Suppressor macrophage (primary cell): ENCODE measurements around the gene NREP.
"Not testable (repeated sequence)": the region's sequence is repeated elsewhere in the genome, so short reads cannot be mapped to it uniquely, and the experiment has no call there.

ENCODE experiments used
- DNase-seq, 4 experiments: peaks; one replicate each; pipeline ENCODE4 v3.0.0-alpha.2; 2020 to 2022

The NREP gene

DNA sequence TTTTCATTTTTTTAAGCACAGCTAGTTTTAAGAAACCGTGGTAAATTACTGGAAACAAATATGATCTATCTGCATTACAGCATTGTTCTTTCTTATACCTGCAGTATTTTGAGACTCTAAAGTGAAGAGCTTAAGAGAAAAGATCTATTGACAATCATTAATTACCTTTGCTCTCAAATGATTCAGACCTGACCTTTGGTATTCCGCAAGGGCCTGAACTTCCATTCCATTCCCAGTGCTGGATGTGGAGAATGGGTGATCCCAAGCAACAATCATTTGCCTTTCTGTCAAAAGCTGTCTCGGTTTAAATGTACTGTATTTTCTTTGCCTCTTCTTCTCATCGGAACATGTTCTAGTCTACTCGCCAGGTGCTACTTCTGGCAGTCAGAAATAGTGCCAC, 18.9 kb downstream of the NREP start:
- DNase-seq, result no peak

DNA sequence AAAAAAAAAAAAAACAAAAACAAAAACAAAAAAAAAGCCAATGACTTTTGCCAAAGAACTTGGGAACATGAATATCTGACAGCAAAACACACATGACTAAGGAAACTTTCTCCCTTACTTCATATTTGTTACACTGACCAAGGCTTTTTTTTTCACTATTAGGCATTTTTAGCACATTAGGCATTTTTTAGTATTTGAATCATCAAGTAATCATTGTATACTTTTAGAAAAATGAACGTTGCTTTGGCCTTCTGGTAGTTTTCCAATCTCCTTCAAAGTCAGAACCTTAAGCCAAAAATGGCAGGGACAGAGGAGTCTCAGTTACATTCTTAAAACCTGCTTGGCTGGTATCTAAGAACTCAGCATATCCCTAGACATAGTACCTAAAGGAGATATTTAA, 19.3 kb downstream of the NREP start:
- DNase-seq, result no peak

DNA sequence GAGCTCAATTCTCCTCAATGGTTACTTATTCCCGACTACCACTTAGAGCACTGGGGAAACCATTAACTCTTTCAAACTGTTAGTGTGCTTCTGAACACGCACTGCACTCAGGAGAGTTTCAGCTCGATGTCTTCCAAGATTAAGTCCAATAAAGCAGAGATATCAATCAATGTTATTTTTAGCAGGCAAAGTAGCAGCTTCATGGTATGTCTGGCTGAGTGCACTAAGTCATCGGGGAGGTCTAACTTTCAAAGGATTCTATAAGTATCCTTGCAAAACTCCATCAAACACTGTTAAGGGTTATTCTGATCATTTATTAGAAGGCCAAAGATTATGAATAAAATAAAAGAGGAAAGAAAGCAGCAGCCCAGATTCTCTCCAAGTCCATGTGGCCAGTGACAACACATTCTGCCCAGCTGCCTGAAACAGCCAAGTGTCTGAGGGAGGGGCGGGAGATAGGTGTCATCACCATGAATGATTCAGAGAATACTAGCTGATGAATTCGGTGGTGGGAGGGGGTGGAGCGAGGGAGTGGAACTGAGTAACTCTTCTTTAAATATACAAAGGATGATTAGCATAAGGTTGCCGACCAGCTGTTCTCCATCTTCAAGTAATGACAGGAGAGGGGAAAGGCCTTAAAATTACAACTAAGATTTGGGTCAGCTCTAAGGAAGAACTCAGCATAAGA, 21.3 kb downstream of the NREP start:
- DNase-seq, result peak; percentile 23 to 44 (median 38)

DNA sequence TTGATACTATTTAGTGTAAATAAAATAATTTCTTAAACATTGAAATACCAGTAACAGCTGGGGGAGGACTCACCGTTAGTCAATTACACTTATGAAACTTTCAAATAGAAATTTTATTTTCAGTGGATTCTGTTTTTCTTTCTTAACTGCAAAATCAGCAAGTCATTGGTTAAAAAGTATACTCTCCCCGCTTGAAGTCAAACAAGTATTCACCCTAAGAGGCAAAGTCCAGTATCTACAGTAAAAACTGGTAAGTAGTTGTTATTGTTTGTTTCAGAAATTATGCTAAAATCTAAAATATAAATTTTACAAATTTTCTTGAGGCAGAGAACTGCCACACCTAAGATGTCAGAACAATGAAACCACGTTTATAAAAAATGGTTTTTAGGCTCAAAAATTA, 22.4 kb downstream of the NREP start:
- DNase-seq, result no peak

DNA sequence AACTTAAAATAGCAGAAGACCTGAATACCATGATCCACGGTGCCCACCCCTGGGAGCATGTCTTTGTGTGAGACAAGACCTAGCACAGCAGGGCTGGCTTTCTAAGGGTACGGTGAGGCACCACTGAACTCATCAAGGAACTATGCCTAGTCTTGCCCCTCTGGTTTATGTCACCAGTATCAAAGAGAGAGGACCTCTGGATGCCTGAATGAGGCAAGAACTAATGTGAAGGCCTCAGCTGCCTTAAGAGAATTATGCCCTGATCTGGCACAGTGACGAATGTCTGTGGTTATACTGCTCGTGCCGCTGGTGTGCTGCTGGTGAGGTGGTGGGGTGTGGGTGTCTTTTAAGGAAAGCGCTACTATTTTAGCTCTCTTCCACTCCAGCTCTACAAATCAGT, 23.0 kb downstream of the NREP start:
- DNase-seq, result no peak

DNA sequence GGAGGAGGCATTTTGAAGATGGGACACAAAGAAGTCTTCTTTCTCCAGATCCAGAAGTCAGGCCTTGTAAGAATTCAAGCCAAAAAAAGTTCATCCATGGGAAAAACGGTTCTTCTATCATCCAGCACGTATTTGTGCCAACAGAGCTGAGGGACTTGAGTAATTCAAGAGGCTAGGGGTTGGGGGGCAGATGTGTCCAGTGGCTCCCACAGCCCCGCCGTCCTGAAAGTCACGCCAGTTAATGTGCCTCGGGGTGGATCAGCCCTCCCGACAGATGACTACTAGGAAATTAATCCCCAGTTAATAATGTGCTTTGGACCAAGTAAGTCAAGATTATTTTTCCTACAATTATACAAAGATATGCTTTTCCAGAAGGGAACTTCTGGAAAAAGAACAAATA, 23.4 kb downstream of the NREP start:
- no peak for DNase-seq

DNA sequence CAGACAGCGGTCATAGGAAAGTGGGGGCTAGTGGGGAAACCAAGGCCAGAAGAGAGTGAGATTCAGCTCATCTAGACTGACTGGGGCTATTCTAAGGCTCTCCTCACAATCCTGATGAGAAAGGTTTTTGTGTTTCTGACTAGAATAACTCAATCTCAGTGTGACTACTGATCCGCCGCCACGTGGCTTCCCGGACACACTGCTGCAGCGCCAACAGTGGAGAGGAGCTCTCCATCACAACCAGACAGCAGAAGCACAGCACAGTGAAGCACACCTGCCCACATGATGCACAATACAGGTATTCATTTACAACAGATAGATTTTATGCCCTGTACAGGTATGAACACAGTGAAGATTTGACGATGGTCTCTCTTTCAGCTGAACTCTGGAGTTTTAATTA, 25.4 kb downstream of the NREP start:
- DNase-seq, result no peak

DNA sequence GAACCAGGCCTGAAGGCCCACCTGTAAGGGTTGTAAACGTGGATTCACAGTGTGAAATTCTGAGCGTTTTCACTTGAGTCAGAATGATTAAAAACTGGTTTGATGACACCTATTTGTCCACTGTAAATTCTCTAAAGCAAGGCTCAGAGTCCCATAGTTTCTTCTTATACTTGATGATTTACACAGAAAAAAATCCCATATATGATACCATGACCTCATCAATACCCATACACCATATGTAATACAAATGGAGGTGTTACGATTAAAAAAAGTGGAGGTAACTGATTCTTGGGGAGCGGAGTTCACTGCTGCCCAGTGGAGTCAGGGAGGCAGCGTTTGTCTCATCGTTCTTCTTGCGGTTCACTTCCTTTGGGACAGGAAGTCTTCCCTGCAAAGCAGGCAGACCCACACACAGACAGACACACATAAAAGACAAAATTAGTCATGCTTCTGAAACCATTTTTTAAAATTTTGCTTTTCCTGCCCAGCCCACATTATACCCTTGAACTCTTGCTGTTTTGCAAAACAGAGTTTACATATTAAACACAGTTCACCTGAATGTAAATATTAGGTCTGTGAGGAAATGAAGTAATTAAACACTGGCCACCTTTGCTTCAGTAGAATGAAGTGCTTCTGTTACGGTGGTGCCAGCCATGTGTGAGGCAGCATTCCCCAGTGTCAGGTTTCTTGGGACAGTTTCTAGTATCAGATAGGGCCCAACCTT, 26.2 kb downstream of the NREP start:
- DNase-seq, result no peak

DNA sequence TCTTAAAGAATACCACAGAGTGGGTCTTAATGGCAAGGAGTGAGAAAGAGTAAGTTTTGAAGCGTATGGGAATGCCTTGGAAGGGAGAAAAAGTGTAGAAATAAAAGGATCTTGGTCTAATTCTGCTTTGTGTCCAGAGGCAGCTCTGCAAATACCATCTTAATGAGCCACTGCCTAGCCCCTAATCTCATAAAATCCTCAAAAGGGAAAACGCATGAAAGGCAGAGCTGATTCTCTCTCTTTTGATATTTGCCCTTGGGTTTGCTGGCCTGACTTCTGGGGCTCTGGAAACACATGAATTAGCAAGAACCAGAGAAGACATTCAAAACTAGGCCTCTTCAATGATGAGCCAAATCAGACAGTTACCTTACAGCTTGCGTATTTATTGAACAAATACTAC, 28.1 kb downstream of the NREP start:
- DNase-seq, result no peak

DNA sequence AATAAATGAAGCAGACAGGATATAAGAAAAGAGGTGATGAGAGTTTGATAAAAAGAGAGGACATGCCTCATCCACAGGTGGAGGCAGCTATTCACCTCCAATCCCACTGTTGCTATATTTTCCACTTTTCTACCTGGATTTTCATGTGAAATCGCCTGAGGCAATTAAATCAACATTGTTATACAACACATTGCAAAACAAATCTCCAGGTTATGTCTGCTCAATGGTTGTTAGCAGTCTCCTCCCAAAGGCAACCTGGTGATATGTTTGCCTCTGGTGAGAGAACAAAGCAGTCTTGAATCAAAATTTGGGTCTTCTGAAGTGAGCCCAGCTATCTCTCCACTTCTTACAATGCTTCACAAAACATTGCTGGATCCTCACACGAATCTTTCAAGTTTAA, 30.0 kb downstream of the NREP start:
- no peak for DNase-seq

DNA sequence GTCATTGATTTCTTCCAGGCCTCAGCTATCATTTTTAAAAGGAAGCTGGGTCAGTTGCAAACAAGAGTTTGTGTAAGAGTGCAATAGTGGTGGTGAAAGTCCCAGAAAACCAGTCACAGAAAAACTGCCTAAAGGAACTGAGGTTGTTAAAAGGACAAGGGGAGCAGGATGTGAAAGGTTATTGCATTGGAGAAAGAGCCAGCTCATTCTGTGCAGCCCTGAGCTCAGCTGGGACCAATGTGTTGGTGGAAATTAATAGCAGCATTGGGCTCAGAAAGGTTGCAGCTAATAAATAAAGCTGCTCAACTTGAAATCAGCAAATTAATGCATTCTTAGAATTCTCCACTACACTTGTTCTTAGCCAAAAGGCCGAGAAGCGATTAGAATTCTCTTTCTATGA, 34.9 kb downstream of the NREP start:
- DNase-seq, result no peak

DNA sequence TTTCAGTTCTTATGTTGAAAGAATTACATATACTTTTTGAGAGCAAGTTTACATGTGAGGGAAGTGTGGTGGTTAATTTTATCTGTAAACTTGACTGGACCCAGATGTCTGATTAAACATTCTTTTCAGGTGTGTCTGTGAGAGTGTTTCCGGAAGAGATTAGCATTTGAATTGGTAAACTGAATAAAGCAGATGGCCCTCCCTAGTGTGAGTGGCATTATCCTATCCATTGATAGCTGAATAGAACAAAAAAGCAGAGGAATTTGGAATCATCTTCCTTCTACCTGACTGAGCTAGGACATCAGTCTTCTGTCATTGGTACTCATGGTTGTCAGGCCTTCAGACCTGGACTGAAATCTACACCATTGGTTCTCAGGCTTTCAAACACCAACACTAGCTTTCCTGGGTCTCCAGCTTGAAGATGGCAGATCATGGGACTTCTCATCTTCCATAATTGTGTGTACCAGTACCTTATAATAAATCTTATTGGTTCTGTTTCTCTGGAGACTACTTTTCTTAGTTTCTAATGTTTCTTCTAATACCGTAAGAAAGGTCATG, 36.6 kb downstream of the NREP start:
- DNase-seq, result no peak

DNA sequence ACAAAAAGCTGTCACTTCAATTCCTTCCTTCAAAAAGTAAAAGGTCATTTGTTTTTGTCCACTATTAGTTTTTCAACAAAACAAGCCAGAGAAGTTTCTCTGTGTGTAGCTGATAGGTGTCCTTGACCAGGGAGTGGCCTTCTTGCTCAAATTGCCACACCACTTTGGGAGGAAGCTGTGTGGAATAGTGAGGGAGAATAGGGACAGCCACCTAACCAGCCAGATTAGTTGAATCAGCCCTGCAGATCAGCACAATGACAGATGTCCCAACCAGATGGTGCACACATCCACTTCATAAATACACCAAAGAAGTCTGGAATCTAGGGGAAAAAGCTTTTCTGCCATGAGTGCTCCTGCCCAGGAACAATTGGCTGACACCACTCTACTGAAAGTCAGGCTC, 37.2 kb downstream of the NREP start:
- DNase-seq, result no peak

DNA sequence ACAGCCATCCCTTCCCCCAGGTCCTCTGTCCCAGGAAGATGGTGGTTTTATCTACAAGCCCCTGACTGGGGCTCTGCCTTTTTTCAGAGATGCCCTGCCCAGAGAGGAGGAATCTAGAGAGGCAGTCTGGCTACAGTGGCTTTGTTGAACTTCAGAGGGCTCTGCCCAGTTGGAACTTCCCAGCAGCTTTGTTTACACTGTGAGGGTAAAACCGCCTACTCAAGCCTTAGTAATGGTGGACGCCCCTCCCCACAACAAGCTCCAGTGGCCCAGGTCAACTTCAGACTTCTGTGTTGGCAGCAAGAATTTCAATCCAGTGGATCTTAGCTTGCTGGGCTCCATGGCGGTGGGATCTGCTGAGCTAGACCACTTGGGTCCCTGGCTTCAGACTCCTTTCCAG, 40.2 kb downstream of the NREP start:
- DNase-seq, result not testable (repeated sequence)

DNA sequence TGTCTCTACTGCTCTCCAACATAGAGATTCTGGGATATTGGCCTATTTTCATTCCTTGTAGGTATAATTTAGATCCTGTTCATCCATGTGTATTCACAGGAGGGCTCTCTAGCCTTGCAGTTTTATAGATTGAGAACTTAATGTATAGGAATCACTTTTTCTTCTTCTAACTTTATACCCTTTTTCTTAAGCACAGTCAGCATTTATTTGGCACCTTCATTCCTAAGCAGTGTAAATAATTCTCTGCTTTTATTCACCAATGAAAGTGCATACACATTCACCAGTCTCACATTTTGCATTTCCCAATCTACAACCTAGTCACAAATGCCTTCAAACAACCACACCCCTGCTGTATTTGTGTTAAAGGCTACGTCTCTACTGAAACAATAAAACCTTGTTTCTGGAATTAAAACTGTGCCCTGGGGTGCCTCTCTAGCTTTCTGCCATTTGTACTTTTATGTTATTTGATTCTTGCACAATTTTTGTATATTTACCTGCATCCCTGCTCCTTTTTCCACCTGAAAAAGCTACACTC, 49.3 kb downstream of the NREP start:
- DNase-seq, result no peak

DNA sequence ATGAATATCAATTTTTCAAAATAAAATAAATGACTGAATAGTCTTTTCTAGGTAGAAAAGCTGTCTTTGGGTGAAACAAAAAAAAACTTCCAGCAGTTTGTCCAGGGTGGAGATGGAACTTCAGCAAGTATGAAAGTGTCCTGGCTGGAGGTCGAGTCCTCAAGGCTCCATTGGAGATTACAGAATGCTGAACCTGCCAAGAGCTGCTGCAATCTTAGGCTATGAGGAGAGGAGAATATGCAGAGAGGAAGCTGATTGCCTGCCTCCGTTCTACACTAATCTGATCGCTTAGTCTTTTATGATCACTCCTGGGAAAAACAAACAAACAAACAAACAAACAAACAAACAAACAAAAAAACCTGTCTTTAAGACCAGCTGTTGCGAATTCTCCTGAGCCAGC, 50.6 kb downstream of the NREP start:
- DNase-seq, result no peak

DNA sequence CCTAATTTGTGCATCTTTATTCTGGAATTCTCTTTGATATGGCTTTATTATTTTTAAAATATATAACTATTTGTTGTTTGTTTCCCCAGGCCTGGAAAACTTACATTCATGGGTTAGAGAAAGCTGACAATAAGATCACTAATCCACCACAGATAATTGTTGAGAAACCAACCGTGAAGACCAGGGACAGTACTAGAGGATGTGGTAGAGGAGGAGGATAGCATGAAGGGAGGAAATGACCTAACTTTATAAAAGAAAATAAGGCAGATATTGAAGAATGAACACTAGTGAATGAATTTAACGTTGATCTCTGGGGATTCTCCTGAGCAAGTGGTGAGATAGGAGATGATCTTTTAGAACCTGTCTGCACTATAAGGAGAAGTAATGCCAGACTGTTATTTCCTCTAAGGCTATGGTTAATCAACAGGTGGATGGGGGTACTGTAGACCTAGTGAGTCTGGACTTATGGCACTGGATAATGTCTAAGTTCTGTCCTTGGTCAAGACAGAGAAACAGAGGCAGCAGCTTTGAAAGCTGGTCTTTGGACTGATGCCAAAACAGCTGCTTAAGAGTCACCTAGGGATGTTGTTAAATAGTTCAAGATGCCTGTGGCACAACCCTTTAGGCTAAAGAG, 52.4 kb downstream of the NREP start:
- DNase-seq, result no peak

DNA sequence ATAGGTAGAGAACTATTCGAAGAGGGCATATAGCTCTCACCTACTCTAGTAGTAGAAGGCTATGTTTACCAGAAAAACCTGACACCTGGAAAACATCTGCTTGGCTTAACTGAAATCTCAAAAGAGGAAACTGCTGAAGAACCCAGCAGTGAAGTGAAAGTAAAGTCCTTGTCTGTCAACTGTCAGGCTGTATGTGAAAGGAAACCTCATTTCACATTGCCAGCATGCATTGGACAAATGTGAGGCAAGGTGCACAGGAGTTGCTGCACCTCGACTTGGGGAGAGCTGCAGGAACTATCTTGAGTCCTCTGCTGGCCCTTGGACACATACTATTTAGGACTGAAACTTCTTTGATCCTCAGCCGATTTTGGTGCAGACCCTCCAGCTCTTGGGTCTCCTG, 53.3 kb downstream of the NREP start:
- DNase-seq, result peak; percentile 18 to 36 (median 28)

DNA sequence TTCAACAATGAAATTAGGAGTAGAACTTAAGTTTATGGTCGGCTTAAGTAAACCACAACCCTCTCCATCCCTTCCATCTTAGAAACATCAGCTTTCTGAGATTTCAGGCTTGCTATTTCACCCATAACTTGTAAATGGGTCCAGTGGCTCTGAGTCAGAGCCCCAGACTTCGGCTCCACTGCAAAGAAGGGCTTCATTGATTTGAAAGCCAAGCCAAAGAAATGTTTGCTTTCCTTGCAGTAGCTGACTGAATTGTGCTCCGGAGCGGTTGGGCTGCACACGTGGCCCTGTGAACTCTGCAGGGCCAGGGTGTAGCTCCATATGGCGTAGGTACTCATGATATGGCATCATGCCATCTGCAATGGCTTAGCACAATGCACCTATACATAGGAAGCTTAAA, 57.0 kb downstream of the NREP start:
- no peak for DNase-seq

DNA sequence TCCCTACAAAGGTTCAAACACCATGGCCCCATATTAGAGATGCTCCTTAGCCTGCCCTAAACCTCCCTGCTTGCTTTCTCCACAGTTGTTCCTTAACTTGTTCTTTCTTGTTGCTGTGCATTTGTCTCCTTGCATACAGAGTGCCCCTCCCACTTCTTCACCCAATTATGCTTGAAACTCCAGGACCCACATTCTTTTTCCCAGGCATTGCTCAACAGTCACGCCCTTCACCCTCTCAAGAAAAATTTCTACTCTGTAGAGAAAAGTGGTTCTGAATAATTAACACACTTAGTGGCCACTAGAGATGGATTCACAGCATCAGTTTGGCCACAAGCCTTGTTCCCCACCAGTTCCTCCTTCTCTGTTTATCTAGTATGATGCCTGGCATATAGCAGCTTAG, 57.7 kb downstream of the NREP start:
- DNase-seq, result no peak

DNA sequence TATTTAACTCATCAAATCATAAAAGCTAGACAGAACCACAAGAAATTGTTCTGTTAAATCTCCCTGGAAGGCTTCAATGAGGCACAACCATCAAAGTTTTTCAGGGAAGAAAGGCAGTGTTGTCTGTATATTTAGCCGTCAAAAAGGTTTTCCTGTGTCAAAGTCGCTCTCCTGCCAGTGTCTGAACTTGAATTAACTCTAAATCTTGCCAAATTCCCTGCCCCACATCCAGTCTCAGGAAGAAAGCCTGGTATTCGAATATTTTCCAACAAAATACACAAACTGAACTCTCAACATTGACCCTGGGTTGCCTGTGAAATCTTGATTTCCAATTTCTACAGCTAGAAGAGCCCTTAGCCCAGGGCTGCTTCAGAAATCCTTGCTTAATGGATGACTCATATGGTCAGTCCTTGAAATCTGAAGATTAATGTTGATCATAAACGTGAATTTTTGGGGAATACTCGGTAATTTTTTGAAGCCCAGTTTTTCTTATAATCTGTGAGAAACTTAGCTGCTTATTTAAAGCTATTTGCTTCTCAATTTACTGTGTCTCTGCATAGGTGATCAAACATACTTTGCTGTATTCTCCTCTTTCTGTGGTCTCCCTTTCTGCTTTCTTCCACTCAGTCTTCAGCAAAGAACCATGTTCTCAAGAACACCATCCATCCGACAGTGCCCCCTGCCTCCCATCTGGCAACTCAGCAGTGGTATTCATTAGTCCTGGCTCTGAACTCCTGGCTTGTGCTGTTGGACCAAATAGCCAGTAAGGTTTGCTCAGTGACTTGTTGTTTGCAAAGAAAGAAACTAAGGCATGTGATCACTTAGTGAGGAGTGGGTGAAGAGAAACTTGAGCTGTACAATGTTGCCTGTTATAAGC, 58.9 kb downstream of the NREP start:
- no peak for DNase-seq

DNA sequence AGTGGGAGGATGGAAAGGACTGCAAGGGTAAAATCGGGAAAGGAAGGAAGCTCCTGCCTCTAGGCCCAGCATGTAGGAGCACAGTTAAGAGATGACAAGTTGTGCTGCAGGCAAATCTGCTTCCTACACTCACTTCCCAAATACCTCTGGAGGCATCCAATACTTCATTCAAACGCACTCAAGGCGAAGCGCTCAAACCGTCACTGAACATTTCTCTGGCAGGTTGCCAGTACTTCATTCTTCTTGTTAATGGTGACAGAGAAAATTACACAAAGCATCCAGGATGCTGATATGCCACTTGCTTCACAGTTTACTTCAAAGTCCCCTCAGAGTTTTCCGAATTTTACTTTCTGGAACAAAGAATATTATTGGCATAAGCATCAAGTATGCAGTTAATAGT, 59.8 kb downstream of the NREP start:
- peak in 3 of 4 experiments; percentile 7 to 22 (median 9) for DNase-seq

DNA sequence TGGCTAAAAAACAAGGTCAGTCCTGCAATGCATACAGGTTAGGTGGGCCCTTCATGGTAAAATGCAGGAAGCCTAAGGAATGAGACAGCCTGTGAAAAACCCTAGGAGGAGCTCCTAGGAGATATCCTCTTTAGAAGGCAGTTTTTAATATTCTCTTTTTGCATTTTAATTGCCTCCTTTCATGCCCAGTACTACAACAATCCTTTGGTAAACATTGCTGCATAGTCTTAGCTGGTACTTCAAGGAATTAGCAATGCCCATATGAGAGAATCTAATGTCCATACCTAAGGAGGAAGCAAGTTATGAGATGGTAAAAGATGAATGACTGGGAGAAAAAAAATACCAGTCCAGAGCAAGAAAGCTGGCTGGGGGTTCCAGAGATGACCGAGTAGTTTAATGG, 61.0 kb downstream of the NREP start:
- no peak for DNase-seq
